Nucleus accumbens (tissue), 56 donors: ENCODE data around the gene NEAT1.

Experiments
- DNase-seq, 56 donors: peaks; one replicate each; lab custom pipeline; 2025; lab: John Stamatoyannopoulos, UW

Gene NEAT1

GRCh38 chr11:65492637-65493366, 70.2 kb downstream of the NEAT1 start:
- DNase-seq: peak in 45 of 56 donors; percentile 34 to 85 (median 53)

- peak in 15 of 56 donors; percentile 12 to 66 (median 42) for DNase-seq
Measured at GRCh38 chr11:65493367-65494176, 71.0 kb downstream of the NEAT1 start.
